HepG2 (cell line): ENCODE measurements around the gene SLC25A23. TPM values are rescaled to one million over a fixed set of nuclear protein-coding genes. Genes with fewer than 3 reads are reported as not detected.

Experiments used
- AHR ChIP-seq: IDR thresholded peaks from 2 replicates; pipeline ENCODE4 v1.6.1; 2018; ENCODE audit warnings: missing genetic modification reagents, missing compliant biosample characterization
- CENPBD1 ChIP-seq: sonication (generic); formaldehyde crosslinking; IDR thresholded peaks from 2 replicates; pipeline ENCODE4 v1.8.0; 2022; ENCODE audit warnings: missing genetic modification reagents, low read depth, mild to moderate bottlenecking, borderline replicate concordance
- DNMT1 ChIP-seq: sonication (generic); formaldehyde crosslinking; IDR thresholded peaks from 2 replicates; pipeline ENCODE4 v1.5.1; 2020; ENCODE audit warnings: mild to moderate bottlenecking, missing genetic modification reagents
- EED ChIP-seq: sonication (generic); formaldehyde crosslinking; IDR thresholded peaks from 2 replicates; pipeline ENCODE4 v1.5.0; 2020; ENCODE audit warnings: mild to moderate bottlenecking, missing genetic modification reagents
- FOXJ3 ChIP-seq: sonication (generic); formaldehyde crosslinking; IDR thresholded peaks from 2 replicates; pipeline ENCODE4 v1.4.0; 2020; ENCODE audit warnings: missing genetic modification reagents, mild to moderate bottlenecking, borderline replicate concordance
- HOMEZ ChIP-seq: IDR thresholded peaks from 2 replicates; pipeline ENCODE4 v1.6.1; 2016; ENCODE audit warnings: low read depth
- KDM5B ChIP-seq: sonication (generic); formaldehyde crosslinking; IDR thresholded peaks from 2 replicates; pipeline ENCODE4 v1.4.0; 2020; ENCODE audit warnings: missing genetic modification reagents, mild to moderate bottlenecking, borderline replicate concordance
- KLF12 ChIP-seq: sonication (generic); formaldehyde crosslinking; IDR thresholded peaks from 2 replicates; pipeline ENCODE4 v1.4.0; 2020; ENCODE audit warnings: missing genetic modification reagents, borderline replicate concordance
- MAZ ChIP-seq, 2 experiments: sonication (generic) in 1 of 2; formaldehyde crosslinking in 1 of 2; IDR thresholded peaks; 2 replicates each; pipeline versions ENCODE4 v1.5.0 to v1.6.1; 2012 to 2020; ENCODE audit warnings: low read depth in 2 of 2, mild to moderate bottlenecking in 2 of 2, borderline replicate concordance in 1 of 2, improper control_type of control experiment in 1 of 2, low read length in 1 of 2, missing genetic modification reagents in 1 of 2, moderate library complexity in 1 of 2
- NKX3-1 ChIP-seq: sonication (generic); formaldehyde crosslinking; IDR thresholded peaks from 2 replicates; pipeline ENCODE4 v1.5.0; 2020; ENCODE audit warnings: missing genetic modification reagents
- NRL ChIP-seq: sonication (generic); formaldehyde crosslinking; IDR thresholded peaks from 2 replicates; pipeline ENCODE4 v1.5.0; 2020; ENCODE audit warnings: missing genetic modification reagents, mild to moderate bottlenecking, moderate library complexity, borderline replicate concordance
- RNF219 ChIP-seq: sonication (generic); formaldehyde crosslinking; IDR thresholded peaks from 2 replicates; pipeline ENCODE4 v1.5.0; 2020; ENCODE audit warnings: mild to moderate bottlenecking, missing genetic modification reagents
- SATB2 ChIP-seq: sonication (generic); formaldehyde crosslinking; IDR thresholded peaks from 2 replicates; pipeline ENCODE4 v1.5.0; 2020; ENCODE audit warnings: missing genetic modification reagents
- SMARCC2 ChIP-seq: fragments of 450-650 bp; IDR thresholded peaks from 2 replicates; pipeline ENCODE4 v1.6.1; 2017; ENCODE audit warnings: antibody characterized with exemption, mild to moderate bottlenecking
- ZFP1 ChIP-seq: IDR thresholded peaks from 2 replicates; pipeline ENCODE4 v1.6.1; 2016
- ZFP90 ChIP-seq: sonication (generic); formaldehyde crosslinking; IDR thresholded peaks from 2 replicates; pipeline ENCODE4 v1.8.0; 2022; ENCODE audit warnings: missing genetic modification reagents, mild to moderate bottlenecking, inconsistent platforms, borderline replicate concordance
- ZKSCAN5 ChIP-seq: sonication (generic); formaldehyde crosslinking; IDR thresholded peaks from 2 replicates; pipeline ENCODE4 v1.5.1; 2020; ENCODE audit warnings: mild to moderate bottlenecking, missing genetic modification reagents
- ZNF10 ChIP-seq: sonication (generic); formaldehyde crosslinking; IDR thresholded peaks from 2 replicates; pipeline ENCODE4 v1.4.0; 2020; ENCODE audit warnings: mild to moderate bottlenecking, low read depth, missing genetic modification reagents, borderline replicate concordance
- ZNF143 ChIP-seq: sonication (generic); formaldehyde crosslinking; IDR thresholded peaks from 2 replicates; pipeline ENCODE4 v1.4.0; 2020; ENCODE audit warnings: missing genetic modification reagents
- ZNF292 ChIP-seq: sonication (generic); formaldehyde crosslinking; IDR thresholded peaks from 2 replicates; pipeline ENCODE4 v1.8.1; 2022; ENCODE audit warnings: mild to moderate bottlenecking, low read depth, missing genetic modification reagents, borderline replicate concordance
- ZNF383 ChIP-seq: sonication (generic); formaldehyde crosslinking; IDR thresholded peaks from 2 replicates; pipeline ENCODE4 v1.4.0; 2020; ENCODE audit warnings: missing genetic modification reagents, mild to moderate bottlenecking, borderline replicate concordance
- ZNF549 ChIP-seq: sonication (generic); formaldehyde crosslinking; IDR thresholded peaks from 2 replicates; pipeline ENCODE4 v1.5.0; 2020; ENCODE audit warnings: missing genetic modification reagents
- ZNF674 ChIP-seq: sonication (generic); formaldehyde crosslinking; IDR thresholded peaks from 2 replicates; pipeline ENCODE4 v1.5.0; 2020; ENCODE audit warnings: low read depth, mild to moderate bottlenecking, missing genetic modification reagents
- ZNF777 ChIP-seq: sonication (generic); formaldehyde crosslinking; IDR thresholded peaks from 2 replicates; pipeline ENCODE4 v1.4.0; 2020; ENCODE audit warnings: missing genetic modification reagents
- ZUFSP ChIP-seq: sonication (generic); formaldehyde crosslinking; IDR thresholded peaks from 2 replicates; pipeline ENCODE4 v1.9.0; 2021; ENCODE audit warnings: missing genetic modification reagents, mild to moderate bottlenecking, borderline replicate concordance
- polyA plus RNA-seq, 8 experiments: library from polyadenylated mRNA; depleted of rRNA in 3 of 8; stranded (reverse) in 7 of 8; unstranded in 1 of 8; fragments of >200 nt; fragmentation: Illumina TruSeq in 4 of 8; extraction: Trizol in 4 of 8; gene quantifications; 2 replicates each; pipeline versions ENCODE4 v1.2.1 to v1.2.3, GENCODE V29; 2011 to 2016; ENCODE audit warnings: low read depth in 4 of 8, missing spikeins in 1 of 8, mixed read lengths in 1 of 8; ENCODE audit not compliant: insufficient read depth in 1 of 8
- total RNA-seq, 5 experiments: library from RNA; depleted of rRNA; stranded (reverse); fragments of >200 nt; fragmentation: Illumina TruSeq; extraction: Trizol; gene quantifications; 2 replicates each; pipeline ENCODE4 v1.2.3, GENCODE V29; 2016; ENCODE audit warnings: low read depth in 1 of 5

Gene SLC25A23
- total and polyA plus RNA-seq, 2 of the 13 experiments (the other 11 are each of a cell fraction or from before 2014, with no cell fraction given) = 12.4 to 15.2 TPM

- TF ChIP-seq ZUFSP (CRISPR knock-in tag) = no peak
- no peak; the same call in 1 of the 2 replicates for TF ChIP-seq KDM5B (CRISPR knock-in tag)
- no peak for TF ChIP-seq RNF219 (CRISPR knock-in tag)
- TF ChIP-seq ZNF777 (CRISPR knock-in tag) = 0 out of 2 replicates have a peak, but pooled peaks have one; percentile 11
- peak; percentile 85 for TF ChIP-seq ZNF143 (CRISPR knock-in tag)
- no peak for TF ChIP-seq CENPBD1 (CRISPR knock-in tag)
- TF ChIP-seq SMARCC2 = no peak
- TF ChIP-seq NRL (CRISPR knock-in tag) = no peak
- TF ChIP-seq ZKSCAN5 (CRISPR knock-in tag) = no peak
- no peak for TF ChIP-seq ZFP1
- no peak for TF ChIP-seq ZNF674 (CRISPR knock-in tag)
- TF ChIP-seq ZNF10 (CRISPR knock-in tag) = no peak
- no peak for TF ChIP-seq SATB2 (CRISPR knock-in tag)
- TF ChIP-seq KLF12 = no peak
- TF ChIP-seq AHR (CRISPR knock-in tag) = no peak
- no peak for TF ChIP-seq ZNF292 (CRISPR knock-in tag)
- no peak for TF ChIP-seq DNMT1
- TF ChIP-seq ZNF549 (CRISPR knock-in tag) = no peak
- TF ChIP-seq MAZ (IDR thresholded peaks at IDR 0.05; ENCODE audit: borderline replicate concordance, low read depth, low read length) = 0 out of 2 replicates have a peak, but pooled peaks have one; percentile 26
- peak; percentile 53; the same call in 1 of the 2 replicates for TF ChIP-seq MAZ (CRISPR knock-in tag; IDR thresholded peaks at IDR 0.05; ENCODE audit: low read depth)
- no peak for TF ChIP-seq ZFP90 (CRISPR knock-in tag)
- no peak for TF ChIP-seq ZNF383 (CRISPR knock-in tag)
- TF ChIP-seq HOMEZ (CRISPR knock-in tag) = no peak
- no peak for TF ChIP-seq EED (CRISPR knock-in tag)
- TF ChIP-seq FOXJ3 (CRISPR knock-in tag) = no peak
- TF ChIP-seq NKX3-1 (CRISPR knock-in tag) = no peak
Measured at GRCh38 chr19:6424195-6424938, 35.2 kb downstream of the SLC25A23 start, which contains the start of gene KHSRP (continued).
